Limb (tissue), 2 donors: Measurements from ENCODE around the gene MEIS1.

Source experiments
- DNase-seq, 2 donors: peaks; one replicate each; pipeline ENCODE4 v3.0.0-alpha.2; 2016; ENCODE audit errors: extremely low spot score in 2 of 2

Gene MEIS1

DNA sequence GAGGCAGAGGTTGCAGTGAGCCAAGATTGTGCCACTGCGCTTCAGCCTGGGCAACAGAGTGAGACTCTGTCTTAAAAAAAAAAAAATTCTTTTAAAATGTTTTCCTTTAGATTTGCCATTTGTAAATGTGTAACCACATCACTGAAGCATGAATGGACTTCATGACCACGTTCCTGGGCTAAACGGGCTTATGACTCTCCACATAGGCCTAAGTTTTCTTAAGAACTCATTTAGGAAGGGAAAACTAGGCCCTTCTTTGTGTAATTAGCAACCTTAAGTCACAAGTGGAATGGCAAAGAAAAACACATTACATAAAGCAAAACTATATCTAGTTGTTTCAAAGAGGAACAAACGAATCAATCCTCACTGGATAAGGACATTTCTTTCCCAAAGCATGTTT lies 99.5 kb downstream of the MEIS1 start:
- no peak for DNase-seq

DNA sequence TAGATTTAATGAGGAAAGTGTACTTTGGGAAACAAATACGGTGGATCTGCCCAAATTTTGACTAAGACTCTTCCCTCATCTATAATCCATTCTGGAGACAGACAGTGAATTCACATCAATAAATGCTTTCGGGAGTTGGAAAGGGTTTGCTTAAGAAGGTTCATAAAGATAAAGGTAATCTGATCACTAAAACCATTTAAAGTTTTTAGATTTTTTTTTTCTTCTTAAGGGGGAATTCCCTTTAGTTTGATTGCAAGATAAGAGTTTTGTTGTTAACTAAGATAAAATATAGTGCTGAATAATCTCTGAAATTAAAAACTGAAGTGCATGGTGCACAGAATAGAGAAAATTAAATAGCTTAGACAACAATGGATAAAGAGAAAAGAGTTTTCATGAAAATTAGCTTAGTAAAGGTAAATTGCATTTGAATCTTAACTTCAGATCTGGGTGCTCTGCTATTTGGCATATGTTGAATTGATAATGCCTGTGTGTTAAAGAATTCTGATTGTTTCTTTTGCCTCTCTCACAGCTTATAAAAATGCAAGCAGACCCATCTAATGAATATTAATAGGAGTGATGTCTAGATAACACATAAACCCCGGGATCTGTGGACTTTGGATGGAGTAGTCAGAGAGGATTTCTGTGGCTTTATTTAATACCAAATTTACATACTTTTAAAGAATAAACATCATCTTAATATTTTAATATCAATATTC lies 100.8 kb downstream of the MEIS1 start:
- no peak for DNase-seq

DNA sequence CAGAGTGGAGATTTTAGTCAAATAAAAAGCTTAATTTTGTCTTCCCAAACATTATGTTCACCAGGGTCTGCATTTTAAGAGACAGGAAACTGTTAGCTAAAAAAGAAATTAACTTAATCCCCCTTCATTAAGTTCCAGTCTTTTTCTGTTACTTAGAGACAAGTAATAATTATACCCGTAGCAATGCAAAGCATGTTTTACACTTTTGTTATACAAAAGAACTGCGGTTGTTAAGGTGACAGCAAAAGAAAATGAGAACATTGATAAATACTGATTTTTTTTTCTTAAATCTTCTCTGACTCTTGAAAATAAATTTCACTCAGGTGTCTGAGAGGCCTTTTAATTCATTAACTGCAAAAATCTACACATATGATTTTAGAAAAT lies 101.4 kb downstream of the MEIS1 start:
- no peak for DNase-seq

DNA sequence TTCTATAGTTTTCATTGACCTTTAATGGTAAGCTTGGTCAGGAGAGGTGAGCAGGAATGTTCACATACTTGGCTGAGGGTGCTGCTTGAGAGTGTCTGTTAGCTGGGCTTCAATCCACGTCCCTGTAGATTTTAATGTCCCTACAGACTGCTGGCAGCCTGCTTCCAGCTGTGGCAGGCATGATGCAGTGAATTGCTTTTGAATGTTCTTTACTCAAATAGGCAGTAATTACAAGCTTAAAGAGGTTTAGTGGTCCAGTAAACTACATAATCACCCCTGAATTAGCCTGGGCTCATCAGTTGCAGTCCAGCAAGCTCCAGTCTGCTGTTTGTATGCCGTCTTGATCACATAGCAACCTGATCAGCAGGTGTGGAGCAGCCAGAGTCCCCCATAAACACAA lies 102.1 kb downstream of the MEIS1 start:
- DNase-seq: no peak

DNA sequence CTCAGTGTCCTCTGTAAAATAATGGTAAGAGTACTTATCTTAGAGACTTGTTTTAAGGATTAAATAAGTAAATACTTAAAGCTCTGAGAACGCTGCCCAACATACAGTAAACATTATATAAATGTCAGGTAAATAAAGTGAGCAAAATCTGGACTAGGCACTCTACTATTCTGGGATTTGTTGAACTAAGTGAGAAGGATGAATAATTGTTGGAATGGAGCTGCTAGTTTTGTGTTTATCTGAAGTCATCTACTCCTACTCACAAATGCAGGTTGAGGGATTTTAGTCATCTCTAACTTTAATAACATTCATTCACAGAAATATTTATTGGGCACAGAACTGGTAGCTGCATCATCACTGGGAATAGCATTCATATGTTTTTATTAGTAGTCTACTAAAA lies 103.4 kb downstream of the MEIS1 start:
- no peak for DNase-seq

DNA sequence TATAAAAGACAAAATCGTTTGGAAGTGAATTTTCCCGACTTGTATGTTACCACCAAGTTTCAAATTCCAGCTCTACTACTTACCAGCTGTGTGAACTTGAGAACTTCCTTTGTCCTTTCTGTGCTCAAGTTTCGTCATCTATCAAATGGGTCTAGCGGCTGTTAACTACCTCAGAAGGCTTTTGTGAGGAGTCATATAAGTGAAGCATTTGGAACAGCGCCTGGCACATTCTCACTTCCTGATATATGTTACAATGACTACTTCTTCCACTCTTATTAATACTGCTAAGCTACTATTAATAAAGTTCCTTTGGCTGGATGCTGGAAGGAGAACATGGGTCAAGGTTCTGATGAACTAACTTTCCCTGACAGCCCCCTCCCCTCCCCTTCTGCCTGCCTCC lies 104.5 kb downstream of the MEIS1 start:
- DNase-seq: no peak

DNA sequence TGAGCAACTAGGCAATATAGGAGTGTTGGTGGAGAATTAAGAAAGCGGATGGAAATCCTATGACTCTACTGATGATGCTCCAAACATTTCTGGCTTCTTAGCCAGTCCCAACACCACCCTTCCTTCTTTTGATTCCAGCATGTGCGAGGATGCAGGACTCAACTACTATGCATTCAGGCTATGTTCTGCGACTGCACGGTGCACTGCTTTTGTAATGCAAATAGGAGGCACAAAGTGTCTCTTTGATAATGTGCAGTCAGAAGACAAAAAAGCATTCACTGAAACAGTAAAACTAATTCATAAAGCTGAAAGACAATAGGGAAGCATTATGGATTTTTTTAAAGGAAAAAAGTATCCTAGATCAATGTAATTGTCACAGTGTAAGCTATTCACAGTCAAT lies 106.7 kb downstream of the MEIS1 start:
- DNase-seq: no peak

DNA sequence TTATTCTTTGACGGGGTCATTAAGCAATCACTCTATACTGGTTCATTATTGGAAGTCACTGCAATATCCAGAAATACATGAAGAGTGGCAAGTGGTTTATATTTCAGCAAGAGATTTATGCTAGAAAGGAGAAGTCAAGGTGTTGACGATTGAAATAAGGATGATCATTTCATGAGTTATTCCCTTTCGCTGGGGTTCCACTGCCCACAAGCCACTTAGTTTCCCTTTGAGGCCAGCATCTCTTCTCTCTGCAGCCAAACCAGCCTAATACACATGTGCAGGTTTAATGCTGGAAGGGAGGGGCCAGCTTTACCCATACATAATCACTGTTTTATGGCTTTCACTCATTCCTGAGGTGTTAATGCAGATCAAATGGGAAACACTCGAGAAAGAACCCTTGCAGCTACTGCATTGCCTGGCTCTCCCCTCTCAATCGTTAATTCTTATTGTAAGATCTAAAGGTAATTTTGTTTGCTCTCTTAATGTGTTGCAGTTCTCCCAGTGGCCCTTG lies 108.4 kb downstream of the MEIS1 start:
- no peak for DNase-seq

DNA sequence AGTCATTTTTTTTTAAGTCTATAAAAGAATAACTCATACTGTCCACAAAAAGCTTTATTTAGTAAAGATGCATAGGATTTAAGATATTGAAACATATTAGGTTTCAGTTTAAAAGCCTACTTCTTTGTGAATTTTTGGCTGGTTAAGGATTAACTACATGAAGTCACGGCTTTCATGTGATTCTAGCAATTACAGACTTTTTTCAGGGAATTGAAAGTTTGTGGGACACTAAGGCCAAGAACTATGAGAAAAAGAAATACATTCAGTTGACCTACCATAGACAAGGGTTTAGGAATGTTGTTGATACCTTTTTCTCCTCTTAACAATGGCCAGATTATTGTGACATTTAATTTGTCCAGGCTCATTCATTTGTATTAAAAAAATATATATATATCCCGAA lies 109.3 kb downstream of the MEIS1 start:
- no peak for DNase-seq

DNA sequence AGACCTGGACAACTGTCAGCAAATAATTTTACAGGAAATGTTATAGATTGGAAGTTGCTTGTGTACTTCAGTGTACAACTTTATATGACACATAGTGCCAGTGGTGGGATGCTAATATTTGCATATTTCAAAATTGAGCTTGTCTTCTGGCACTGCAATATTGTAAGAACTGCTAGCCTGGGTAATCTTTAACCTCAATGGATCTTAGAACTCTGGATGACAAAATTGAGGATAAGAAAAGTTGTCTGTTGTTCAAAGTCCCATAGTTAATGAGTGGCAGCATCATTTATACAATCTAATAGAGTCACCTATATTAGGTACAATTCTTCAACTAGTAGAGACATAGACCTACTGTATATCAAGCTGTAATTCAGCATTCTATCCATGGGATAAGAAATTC lies 110.3 kb downstream of the MEIS1 start:
- DNase-seq: no peak

DNA sequence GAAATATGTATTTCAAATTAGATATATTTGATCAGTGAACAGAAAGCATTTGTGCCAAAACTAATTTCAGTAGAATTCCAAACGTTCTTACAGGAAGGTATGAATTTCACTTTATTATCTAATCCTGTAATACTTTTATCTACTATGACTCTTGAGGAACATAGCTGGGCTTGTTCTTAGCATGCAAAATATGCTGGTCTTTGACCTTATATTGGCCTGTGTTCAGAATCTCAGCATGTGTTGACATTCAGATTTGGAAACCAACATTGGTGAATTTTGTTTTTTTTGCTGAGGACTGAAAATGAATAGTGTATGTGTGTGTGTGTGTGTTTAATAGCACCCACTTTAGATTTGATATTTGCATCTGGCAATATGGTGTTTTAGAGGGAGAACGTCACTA lies 112.2 kb downstream of the MEIS1 start:
- no peak for DNase-seq

DNA sequence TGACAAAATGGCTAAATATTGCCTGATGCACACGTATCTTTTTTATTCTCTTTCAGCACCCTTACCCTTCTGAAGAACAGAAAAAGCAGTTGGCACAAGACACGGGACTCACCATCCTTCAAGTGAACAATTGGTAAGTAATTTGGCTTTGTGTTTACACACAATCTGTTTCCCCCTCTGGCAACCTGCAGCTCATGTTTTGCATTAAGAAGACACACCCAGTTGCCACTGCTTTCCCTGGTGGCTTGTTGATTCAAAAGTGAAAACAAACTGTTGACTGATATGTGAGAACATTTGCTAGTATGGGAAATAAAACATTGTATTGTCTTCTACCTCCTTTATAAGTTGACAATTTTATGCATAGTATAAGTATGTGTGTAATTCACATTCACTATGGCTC lies 113.0 kb downstream of the MEIS1 start:
- DNase-seq: no peak

DNA sequence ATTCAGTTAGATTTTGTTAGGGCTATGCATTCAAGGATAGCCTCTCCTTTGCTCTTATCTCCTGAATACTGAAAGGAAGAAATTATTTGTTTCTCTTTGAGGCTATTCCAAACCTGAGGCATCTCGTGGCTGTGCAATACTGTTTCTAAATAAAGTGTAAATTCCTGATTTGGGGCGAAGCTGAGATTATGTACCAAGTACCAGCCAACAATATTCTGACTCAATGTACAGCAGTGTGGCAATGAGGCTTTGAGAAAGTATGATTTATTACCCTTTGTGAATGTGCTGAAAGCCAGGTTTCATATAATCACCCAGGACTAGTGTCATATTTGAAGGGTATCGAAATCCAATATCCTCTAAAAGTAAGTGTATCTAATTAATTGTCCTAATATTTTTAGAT lies 113.5 kb downstream of the MEIS1 start:
- DNase-seq: no peak

DNA sequence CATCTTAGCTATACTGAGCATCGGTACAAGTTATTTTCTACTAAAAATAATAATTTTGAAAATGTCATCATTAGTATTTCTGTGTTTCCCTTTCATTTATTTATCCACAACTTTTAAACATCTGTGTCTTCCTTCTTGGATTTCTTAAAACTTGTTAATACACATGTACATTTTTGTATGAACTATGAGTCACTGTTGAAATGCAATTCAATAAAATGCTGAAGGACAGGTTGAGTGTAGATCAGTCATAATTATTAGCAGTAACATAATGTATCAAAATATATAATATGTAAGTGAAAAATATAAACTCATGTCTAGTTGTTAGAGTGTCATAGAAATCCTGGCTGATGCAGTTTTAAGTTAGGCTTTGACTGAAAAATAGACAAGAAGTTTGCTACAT lies 115.9 kb downstream of the MEIS1 start:
- no peak for DNase-seq

DNA sequence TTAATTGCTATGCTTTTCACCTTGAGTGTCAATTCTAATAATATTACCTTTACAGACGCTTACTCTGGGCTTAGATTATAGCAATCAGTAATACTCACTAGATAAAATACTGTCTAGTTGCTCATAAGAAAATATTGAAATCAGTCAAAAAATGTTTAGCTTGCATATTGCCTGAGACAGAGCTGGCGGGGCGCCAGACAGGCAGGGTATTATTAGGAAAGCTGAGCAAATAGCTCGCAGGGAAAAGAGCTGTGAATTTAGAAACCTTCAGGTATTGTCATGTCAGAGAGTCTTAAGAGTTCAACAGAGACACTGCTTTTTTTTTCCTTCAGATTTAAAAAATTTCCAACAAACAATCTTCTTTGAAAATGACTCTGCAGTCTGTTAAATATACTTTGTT lies 118.4 kb downstream of the MEIS1 start:
- DNase-seq: peak in 1 of 2 donors; percentile 53

DNA sequence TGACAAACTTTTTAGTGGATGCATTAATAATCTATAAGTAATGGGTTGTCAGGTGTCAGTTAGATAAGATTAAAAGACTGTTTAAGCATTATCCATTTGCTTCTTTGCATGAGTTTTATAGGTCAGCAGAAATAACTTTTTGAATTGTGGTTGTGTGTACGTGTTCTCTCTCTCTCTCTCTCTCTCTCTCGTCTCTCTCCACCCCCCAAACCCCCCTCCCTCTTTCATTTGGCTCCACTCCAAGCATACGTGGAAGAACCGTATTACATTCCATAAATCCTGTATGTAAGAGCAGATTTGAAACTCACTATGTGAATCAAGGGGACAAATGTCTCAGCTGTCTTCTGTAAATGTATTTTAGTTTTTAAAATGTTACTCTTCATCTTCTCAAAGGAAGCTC lies 120.2 kb downstream of the MEIS1 start:
- peak in 1 of 2 donors; percentile 61 for DNase-seq

DNA sequence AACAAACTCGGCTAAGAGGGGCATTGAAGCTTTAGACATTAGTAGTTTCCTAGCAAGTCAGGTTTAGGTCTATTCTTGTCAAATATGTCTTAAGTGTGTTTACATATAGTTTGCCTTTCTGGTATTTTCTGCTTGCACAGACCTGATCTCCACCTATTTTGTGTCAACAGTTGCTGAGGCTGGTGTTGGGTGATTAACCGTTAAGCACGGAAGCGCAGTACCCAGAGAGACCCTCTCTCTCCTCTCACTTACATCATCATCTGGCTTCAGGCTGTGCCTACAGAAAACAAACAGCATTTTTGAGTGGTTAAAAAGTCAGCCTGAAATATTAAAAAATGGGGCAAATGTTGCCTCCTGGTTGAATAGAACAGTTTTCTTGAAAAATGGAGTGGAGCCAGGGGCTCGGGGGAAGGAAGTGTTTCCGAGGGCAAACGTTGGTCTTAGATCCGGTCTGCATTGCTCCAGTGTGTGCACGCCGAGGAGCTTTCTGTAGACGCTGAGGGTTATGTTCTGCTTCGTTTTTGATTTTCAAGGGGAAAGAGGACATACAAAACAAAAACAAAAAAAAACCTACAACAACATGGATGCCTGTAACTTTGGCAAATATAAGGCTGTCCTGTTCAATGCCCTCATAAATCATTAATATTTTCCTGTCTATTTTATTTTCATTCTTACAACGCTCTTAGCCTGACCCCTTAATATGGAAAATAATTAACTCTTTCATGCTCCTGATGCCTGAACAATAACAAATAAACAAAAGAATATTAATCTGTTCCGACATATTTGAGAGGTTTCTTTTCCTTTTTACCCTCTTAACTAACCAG lies 120.8 kb downstream of the MEIS1 start:
- peak in 1 of 2 donors; percentile 47 for DNase-seq

DNA sequence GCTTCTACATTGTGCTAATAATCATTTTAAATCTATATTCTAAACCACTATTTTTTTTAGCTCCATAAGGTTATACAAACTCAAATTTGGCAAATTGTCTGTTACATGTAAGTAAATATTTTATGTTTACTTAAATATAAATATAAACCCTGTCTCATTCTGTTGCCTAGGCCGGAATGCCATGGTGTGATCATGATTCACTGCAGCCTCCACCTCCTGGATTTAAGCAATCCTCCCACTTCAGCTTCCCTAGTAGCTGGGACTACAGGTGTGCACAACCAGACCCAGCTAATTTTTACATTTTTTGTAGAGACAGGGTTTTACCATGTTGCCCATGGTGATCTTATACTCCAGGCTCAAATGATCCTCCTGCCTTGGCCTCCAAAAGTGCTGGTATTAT lies 124.7 kb downstream of the MEIS1 start:
- no peak for DNase-seq

DNA sequence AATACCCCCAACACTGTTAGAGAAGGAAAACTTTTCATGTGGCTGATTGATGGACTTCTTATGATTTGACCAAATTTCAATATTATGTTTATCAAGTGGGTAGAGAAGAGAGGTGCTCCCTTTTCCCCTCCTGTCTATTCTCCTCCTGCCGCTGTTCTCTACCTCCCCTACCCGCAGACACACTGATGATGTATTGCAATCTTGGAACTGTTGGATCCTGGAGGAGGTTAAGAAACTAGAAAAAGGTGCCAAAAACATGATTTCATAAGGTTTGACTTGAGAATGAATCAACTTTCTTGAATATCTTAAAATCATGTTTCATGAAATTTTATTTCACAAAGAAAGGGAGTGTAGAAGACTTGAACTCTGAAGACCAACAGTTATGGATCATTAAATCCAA lies 125.8 kb downstream of the MEIS1 start:
- DNase-seq: no peak

DNA sequence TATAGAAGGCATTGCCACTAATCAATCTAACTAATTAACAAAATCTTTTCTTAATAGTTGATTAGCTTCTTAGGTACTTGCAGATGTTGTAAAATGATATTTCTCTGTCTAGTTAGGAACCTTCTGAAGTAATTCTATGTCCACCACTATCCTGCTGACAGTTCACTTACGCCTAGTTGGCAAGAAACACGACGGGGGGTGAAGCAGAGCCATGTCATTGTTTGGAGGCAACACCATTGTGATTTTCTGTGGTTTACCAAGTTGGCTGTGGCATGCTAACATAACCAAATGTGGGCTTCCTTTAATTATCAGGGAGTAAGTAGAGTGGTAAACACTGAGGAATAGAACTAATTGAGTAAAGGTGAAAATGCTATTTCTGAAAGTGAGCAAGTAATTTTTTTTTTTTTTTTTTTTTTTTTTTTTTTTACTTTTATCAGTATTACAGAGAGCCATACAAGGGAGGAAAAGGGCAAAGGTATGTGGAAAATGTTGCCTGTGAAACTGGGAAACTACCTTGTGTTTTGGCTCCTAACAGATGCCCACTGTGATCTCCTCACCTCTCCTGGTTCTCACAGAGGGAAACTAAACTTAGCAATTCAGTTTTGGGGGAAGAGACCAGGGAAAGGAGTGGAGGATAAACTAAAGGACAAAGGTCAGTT lies 126.8 kb downstream of the MEIS1 start:
- no peak for DNase-seq

DNA sequence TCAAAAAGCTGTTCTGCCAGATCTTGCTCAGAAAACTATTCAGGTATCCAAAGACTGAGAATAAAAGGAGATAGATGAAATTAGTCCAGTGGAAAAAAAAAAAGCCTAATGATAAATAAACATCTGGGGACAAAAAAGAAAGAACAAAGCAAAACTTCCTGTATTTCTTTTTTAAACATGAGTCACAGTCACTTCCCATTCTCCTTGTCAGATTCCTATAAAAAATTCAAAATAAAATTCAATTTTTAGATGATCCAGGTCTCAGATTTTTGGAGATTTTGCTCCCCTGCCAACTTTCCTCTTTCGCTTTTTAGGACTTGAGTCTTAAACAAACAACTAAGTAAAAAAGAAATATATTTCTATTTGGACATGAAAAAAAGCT lies 127.4 kb downstream of the MEIS1 start:
- DNase-seq: no peak

DNA sequence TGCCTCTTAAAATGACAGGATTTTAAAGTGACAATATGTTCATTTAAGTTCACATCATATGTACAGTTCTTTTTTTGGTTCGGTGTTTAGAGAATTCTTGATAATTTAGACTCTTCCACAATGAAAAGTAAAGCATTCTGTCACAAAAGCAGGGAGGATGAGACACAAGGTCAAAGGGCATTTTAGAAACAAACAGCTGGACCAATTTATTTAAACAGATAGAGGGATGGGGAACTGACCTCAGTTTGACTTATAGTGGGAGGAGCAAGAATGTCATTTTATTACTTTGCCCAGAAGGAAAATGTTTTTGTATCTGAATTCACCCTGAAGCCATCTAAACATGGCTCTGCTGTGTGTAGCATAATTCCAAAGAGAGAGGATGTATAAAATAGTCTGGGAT lies 128.5 kb downstream of the MEIS1 start:
- DNase-seq: no peak
